Measurements from ENCODE around the gene SH3TC1.

GRCh38 chr4:8189551-8190466 is 9.3 kb upstream of the SH3TC1 start:
- TF ChIP-seq POLR2A (IDR thresholded peaks at IDR 0.05) (no peak), CTCF (IDR thresholded peaks at IDR 0.05) (no peak)
